ENCODE data around the gene C22orf39. TPM values are rescaled to one million over a fixed set of nuclear protein-coding genes. Genes with fewer than 3 reads are reported as not detected.

Gene C22orf39
- total RNA-seq, 1 donor from 2014 or later: 58.5 TPM

DNA sequence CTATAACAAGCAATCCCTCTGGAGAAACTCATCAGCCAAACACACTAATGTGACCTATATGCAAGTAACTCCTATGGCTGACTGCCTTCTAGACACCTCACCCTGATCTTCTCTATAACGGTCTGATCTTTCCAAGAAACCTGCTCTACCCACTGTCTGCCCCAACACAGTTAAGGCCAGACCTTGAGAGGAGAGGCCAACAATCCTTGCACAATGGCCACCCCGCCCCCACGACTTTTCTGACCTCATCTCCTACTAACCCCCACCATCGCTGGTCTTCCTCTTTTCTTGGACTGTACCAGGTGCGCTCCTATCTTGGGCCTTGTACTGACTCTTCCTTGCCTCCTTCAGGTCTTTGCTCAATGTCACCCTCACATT lies 28.4 kb downstream of the C22orf39 start:
- intact Hi-C loops (cut with DNase I): no loop called here
- Histone ChIP-seq H3K9me3 (no peaks in the 10 kb centered on the region), H3K4me1 (peaks cover 0 to 5% of the 10 kb centered on the region in 2 donors), H3K27me3 (no peaks in the 10 kb centered on the region), H3K27ac (no peak overlapping the region), H3K4me3 (no peak overlapping the region), H3K36me3 (no peaks in the 10 kb centered on the region)
- TF ChIP-seq, protein P1, sequence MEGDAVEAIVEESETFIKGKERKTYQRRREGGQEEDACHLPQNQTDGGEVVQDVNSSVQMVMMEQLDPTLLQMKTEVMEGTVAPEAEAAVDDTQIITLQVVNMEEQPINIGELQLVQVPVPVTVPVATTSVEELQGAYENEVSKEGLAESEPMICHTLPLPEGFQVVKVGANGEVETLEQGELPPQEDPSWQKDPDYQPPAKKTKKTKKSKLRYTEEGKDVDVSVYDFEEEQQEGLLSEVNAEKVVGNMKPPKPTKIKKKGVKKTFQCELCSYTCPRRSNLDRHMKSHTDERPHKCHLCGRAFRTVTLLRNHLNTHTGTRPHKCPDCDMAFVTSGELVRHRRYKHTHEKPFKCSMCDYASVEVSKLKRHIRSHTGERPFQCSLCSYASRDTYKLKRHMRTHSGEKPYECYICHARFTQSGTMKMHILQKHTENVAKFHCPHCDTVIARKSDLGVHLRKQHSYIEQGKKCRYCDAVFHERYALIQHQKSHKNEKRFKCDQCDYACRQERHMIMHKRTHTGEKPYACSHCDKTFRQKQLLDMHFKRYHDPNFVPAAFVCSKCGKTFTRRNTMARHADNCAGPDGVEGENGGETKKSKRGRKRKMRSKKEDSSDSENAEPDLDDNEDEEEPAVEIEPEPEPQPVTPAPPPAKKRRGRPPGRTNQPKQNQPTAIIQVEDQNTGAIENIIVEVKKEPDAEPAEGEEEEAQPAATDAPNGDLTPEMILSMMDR (IDR thresholded peaks at IDR 0.05): no peak
- DNase-seq (ENCODE audit: low spot score in 2 of 2): no peak

DNA sequence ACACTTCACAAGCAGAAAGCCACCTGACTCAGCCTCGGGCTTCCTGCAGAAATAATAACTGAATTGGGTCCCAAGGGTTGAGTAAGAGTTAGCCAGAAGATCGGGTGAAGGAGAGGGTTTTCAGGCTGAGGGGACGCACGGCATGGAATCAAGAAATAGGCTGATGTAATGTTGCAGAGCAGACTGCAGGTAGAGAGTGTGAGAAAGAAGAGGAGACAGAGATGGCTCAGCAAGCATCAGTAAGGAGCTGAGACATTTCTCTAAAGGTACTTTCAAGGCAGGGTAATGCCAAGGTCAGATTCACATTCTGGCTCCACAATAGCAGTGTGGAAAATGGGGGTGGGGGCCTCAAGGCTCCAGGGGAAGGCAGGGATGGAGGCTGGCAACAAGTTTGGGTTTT lies 34.6 kb downstream of the C22orf39 start:
- intact Hi-C loops (cut with DNase I): no loop called here
- Histone ChIP-seq H3K9me3 (no peaks in the 10 kb centered on the region), H3K36me3 (peaks cover 21 to 22% of the 10 kb centered on the region in 2 donors), H3K27ac (no peak overlapping the region), H3K27me3 (no peaks in the 10 kb centered on the region), H3K4me3 (no peak overlapping the region), H3K4me1 (no peaks in the 10 kb centered on the region)
- TF ChIP-seq, protein P1 (IDR thresholded peaks at IDR 0.05): no peak
- DNase-seq (ENCODE audit: low spot score in 2 of 2): no peak

DNA sequence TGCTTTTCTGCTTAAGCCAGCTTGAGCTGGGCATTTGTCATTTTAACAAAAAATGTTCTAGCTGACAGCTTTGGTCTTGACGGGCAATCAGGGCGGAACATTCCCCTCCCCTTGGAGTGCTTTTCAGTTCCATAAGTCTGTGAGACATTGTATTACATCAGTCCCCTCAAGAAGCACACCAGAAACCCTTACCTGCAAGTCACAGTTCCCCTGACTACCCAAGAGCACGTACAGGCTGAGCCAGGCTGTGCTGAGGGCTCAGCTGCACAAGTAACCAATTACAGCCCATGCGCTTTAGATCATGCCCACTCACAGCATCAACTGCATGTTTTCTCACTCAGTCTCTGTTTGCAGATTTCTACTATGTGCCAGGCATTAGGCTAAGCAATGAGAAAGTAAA lies 35.0 kb downstream of the C22orf39 start:
- TF ChIP-seq, protein P1 (IDR thresholded peaks at IDR 0.05): no peak
- Histone ChIP-seq H3K27me3 (no peaks in the 10 kb centered on the region), H3K27ac (no peak overlapping the region), H3K36me3 (peaks cover 25 to 26% of the 10 kb centered on the region in 2 donors), H3K9me3 (no peaks in the 10 kb centered on the region), H3K4me3 (no peak overlapping the region), H3K4me1 (no peaks in the 10 kb centered on the region)
- intact Hi-C loops (cut with DNase I): no loop called here
- no peak for DNase-seq (ENCODE audit: low spot score in 2 of 2)

DNA sequence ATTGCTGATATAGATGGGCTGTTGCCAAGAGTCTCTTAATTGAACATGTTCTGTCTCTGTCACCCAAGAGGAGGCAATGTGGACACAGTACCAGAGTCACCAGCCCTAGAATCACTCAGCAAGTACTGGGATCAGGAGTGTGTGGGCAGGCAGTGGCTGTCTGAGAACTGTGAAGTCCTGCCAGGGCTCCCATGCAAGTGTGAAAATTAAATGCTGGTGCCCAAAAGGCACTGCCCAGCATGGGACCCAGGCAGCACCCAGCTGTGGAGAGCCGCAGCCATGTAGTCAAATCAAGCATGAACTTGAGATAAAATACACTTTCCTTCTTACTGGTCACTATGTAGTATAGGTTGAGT lies 35.8 kb downstream of the C22orf39 start:
- Histone ChIP-seq H3K9me3 (no peaks in the 10 kb centered on the region), H3K27ac (no peak overlapping the region), H3K36me3 (peaks cover 30 to 34% of the 10 kb centered on the region in 2 donors), H3K4me1 (no peaks in the 10 kb centered on the region), H3K27me3 (no peaks in the 10 kb centered on the region), H3K4me3 (no peak overlapping the region)
- TF ChIP-seq, protein P1 (IDR thresholded peaks at IDR 0.05): no peak
- no peak for DNase-seq (ENCODE audit: low spot score in 2 of 2)
- intact Hi-C loops (cut with DNase I): no loop called here

DNA sequence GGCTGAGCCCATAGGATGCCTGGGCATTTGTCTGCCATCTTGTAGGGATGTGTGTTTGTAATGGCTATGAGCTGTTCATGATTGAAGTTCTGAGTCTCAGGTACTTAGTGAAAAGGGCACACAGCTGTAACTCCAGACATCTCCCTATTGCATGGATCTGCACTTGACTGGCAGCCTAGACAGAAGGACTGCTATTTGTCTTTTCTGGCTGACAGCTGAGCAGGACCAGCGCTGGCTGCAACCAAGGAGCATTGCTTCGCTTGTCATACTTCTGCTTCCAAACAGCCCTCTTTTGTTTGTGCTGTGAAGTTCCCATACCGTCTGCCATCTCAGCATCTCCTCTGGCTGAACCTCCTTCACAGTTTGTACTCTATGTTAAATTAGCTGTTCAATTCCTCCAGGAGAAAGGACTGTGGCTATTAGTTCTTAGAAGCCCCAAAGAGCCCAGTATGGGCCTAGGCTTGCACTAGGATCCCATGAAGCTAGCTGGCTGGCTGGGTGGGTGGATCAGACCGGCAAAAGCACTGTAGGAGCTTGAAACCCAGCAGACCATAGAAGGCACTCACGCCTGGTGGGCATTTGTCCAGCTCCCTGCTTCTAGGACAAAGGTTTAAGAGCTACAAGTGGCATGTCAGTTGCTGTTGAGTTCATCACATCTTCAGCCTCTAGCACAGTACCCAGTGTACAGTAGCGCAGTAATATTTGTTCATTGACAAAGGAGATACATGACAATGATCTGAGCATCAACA lies 36.4 kb downstream of the C22orf39 start:
- no peaks in the 10 kb centered on the region for H3K27me3 ChIP-seq
- H3K27ac ChIP-seq: no peak overlapping the region
- H3K36me3 ChIP-seq: peaks cover 35 to 40% of the 10 kb centered on the region in 2 donors
- no peak overlapping the region for H3K4me3 ChIP-seq
- H3K9me3 ChIP-seq: no peaks in the 10 kb centered on the region
- no peaks in the 10 kb centered on the region for H3K4me1 ChIP-seq
- intact Hi-C loops (cut with DNase I): no loop called here
- TF ChIP-seq, protein P1 (IDR thresholded peaks at IDR 0.05): no peak
- DNase-seq (ENCODE audit: low spot score in 2 of 2): no peak

Measured in ascending aorta (tissue), 2 donors.